Measurements from ENCODE around the gene RBPJ.

Gene RBPJ

DNA sequence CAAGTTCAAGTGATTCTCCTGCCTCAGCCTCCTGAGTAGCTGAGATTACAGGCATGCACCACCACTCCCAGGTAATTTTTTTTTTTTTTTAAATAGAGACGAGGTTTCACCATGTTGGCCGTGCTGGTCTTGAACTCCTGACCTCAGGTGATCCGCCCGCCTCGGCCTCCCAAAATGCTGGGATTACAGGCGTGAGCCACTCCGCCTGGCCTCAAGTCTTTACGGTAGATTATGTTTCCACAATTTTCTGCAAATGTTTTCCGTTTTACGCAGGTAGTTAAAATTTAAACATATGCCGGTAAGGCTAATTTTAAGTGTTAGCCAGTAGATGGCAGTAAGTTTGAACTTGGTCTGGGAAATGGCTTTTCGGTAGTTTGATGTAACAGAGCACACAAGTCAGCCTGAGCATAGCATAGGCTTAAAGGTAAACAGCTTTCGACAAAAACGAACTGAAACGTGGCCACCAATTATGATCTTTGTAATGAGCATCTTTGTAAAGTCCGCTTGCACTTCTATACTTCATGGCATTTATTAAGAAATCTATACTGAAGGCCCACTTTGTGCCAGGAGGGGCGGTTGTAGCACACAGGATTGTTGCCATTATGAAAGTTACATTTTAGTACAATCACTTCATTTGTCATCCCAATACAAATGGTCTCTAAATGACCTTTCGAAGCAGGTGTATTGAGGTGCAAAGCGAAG, 138.4 kb downstream of the RBPJ start:
- Histone ChIP-seq H3K4me1 (ENCODE audit: control insufficient read depth, insufficient read depth, low read length) (no peaks in the 10 kb centered on the region), H3K27me3 (ENCODE audit: control insufficient read depth, insufficient read depth, low read length) (no peaks in the 10 kb centered on the region), H3K9me3 (ENCODE audit: control insufficient read depth, insufficient read depth, low read length) (no peaks in the 10 kb centered on the region), H3K4me3 (ENCODE audit: low read depth, low read length) (no peak overlapping the region), H3K36me3 (ENCODE audit: control insufficient read depth, insufficient read depth, low read length) (no peaks in the 10 kb centered on the region), H3K9ac (ENCODE audit: low read depth, low read length) (no peak overlapping the region)

DNA sequence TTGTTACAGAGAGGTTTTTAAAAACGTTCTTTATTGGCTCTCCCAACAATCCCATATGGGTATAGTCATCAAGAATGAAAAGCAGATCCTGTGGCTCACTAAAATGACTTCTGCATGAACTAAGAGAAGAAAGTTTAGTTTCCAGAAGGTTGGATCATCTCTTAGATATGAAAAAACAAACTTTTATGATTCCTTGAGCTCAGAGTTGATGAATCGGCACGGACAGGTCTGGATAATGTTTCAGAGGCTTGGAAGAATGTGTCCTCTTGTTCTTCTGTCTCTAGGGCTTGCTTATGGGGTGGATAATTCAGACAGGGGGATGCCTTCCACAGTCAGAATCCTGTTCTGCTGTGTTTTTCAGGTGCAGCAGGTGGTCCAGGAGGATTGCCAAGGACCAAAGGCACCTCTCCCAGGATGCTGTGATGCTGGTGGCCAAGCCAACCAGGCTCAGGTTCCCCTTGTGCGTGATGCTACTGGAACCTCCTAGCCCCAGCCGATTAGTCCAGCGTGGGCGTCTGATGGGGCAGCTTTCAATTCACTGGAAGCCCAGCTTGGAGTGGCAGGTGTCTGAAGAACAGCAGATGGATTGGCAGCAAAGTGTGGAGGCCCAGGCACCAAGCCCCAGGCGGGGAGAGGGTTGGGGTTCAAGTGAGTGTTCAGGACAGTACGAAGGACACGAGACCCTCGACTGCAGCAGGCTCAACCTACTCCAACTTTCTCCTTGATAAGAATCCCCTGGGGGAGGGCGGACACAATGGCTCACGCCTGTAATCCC, 139.1 kb downstream of the RBPJ start:
- Histone ChIP-seq H3K9ac (ENCODE audit: low read depth, low read length) (no peak overlapping the region), H3K4me1 (ENCODE audit: control insufficient read depth, insufficient read depth, low read length) (no peaks in the 10 kb centered on the region), H3K4me3 (ENCODE audit: low read depth, low read length) (no peak overlapping the region), H3K27me3 (ENCODE audit: control insufficient read depth, insufficient read depth, low read length) (no peaks in the 10 kb centered on the region), H3K9me3 (ENCODE audit: control insufficient read depth, insufficient read depth, low read length) (no peaks in the 10 kb centered on the region), H3K36me3 (ENCODE audit: control insufficient read depth, insufficient read depth, low read length) (no peaks in the 10 kb centered on the region)

DNA sequence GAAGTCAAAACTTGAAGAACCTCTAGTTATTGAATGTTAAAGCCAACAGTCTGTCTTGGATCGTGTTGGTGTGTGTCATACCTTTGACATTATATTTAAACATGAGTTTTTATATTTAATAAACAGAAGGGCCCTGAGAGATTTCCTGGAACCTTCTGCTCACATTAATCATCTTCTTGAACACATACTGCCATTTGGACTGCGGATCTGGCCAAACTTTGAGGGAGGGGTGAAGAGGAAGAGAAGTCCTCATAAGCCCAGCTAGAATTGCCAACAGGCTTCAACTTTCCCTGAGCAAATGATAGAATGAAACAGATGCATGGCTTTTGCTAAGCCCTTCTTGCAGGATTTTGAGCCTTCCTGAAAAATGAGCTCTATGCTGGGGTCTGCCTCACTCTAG, 142.1 kb downstream of the RBPJ start:
- Histone ChIP-seq H3K4me1 (ENCODE audit: control insufficient read depth, insufficient read depth, low read length) (no peaks in the 10 kb centered on the region), H3K4me3 (ENCODE audit: low read depth, low read length) (no peak overlapping the region), H3K36me3 (ENCODE audit: control insufficient read depth, insufficient read depth, low read length) (no peaks in the 10 kb centered on the region), H3K27me3 (ENCODE audit: control insufficient read depth, insufficient read depth, low read length) (no peaks in the 10 kb centered on the region), H3K9ac (ENCODE audit: low read depth, low read length) (no peak overlapping the region), H3K9me3 (ENCODE audit: control insufficient read depth, insufficient read depth, low read length) (no peaks in the 10 kb centered on the region)

- Histone ChIP-seq H3K27me3 (ENCODE audit: control insufficient read depth, insufficient read depth, low read length) (no peaks in the 10 kb centered on the region), H3K4me1 (ENCODE audit: control insufficient read depth, insufficient read depth, low read length) (peaks cover 4% of the 10 kb centered on the region), H3K4me3 (ENCODE audit: low read depth, low read length) (no peak overlapping the region), H3K9ac (ENCODE audit: low read depth, low read length) (no peak overlapping the region), H3K9me3 (ENCODE audit: control insufficient read depth, insufficient read depth, low read length) (no peaks in the 10 kb centered on the region), H3K36me3 (ENCODE audit: control insufficient read depth, insufficient read depth, low read length) (no peaks in the 10 kb centered on the region)
Observed at GRCh38 chr4:26463386-26463785, 142.6 kb downstream of the RBPJ start.

- Histone ChIP-seq H3K4me3 (ENCODE audit: low read depth, low read length) (no peak overlapping the region), H3K9ac (ENCODE audit: low read depth, low read length) (no peak overlapping the region), H3K27me3 (ENCODE audit: control insufficient read depth, insufficient read depth, low read length) (no peaks in the 10 kb centered on the region), H3K36me3 (ENCODE audit: control insufficient read depth, insufficient read depth, low read length) (no peaks in the 10 kb centered on the region), H3K9me3 (ENCODE audit: control insufficient read depth, insufficient read depth, low read length) (no peaks in the 10 kb centered on the region), H3K4me1 (ENCODE audit: control insufficient read depth, insufficient read depth, low read length) (peaks cover 7% of the 10 kb centered on the region)
Observed at GRCh38 chr4:26464420-26465095, 143.7 kb downstream of the RBPJ start.

GRCh38 chr4:26466578-26467270, 145.9 kb downstream of the RBPJ start:
- H3K4me1 ChIP-seq (ENCODE audit: control insufficient read depth, insufficient read depth, low read length), result peaks cover 7% of the 10 kb centered on the region
- H3K9ac ChIP-seq (ENCODE audit: low read depth, low read length), result no peak overlapping the region
- no peaks in the 10 kb centered on the region for H3K9me3 ChIP-seq (ENCODE audit: control insufficient read depth, insufficient read depth, low read length)
- no peaks in the 10 kb centered on the region for H3K27me3 ChIP-seq (ENCODE audit: control insufficient read depth, insufficient read depth, low read length)
- no peak overlapping the region for H3K4me3 ChIP-seq (ENCODE audit: low read depth, low read length)
- no peaks in the 10 kb centered on the region for H3K36me3 ChIP-seq (ENCODE audit: control insufficient read depth, insufficient read depth, low read length)

- Histone ChIP-seq H3K36me3 (ENCODE audit: control insufficient read depth, insufficient read depth, low read length) (no peaks in the 10 kb centered on the region), H3K9ac (ENCODE audit: low read depth, low read length) (no peak overlapping the region), H3K9me3 (ENCODE audit: control insufficient read depth, insufficient read depth, low read length) (no peaks in the 10 kb centered on the region), H3K4me1 (ENCODE audit: control insufficient read depth, insufficient read depth, low read length) (peaks cover 7% of the 10 kb centered on the region), H3K27me3 (ENCODE audit: control insufficient read depth, insufficient read depth, low read length) (no peaks in the 10 kb centered on the region), H3K4me3 (ENCODE audit: low read depth, low read length) (no peak overlapping the region)
Observed at GRCh38 chr4:26467724-26468123, 146.9 kb downstream of the RBPJ start.

GRCh38 chr4:26468283-26468949, 147.6 kb downstream of the RBPJ start:
- Histone ChIP-seq H3K4me1 (ENCODE audit: control insufficient read depth, insufficient read depth, low read length) (peaks cover 7% of the 10 kb centered on the region), H3K9me3 (ENCODE audit: control insufficient read depth, insufficient read depth, low read length) (no peaks in the 10 kb centered on the region), H3K36me3 (ENCODE audit: control insufficient read depth, insufficient read depth, low read length) (no peaks in the 10 kb centered on the region), H3K27me3 (ENCODE audit: control insufficient read depth, insufficient read depth, low read length) (no peaks in the 10 kb centered on the region), H3K4me3 (ENCODE audit: low read depth, low read length) (no peak overlapping the region), H3K9ac (ENCODE audit: low read depth, low read length) (no peak overlapping the region)

GRCh38 chr4:26468977-26469376, 148.2 kb downstream of the RBPJ start:
- no peaks in the 10 kb centered on the region for H3K9me3 ChIP-seq (ENCODE audit: control insufficient read depth, insufficient read depth, low read length)
- H3K4me1 ChIP-seq (ENCODE audit: control insufficient read depth, insufficient read depth, low read length), result peaks cover 7% of the 10 kb centered on the region
- H3K36me3 ChIP-seq (ENCODE audit: control insufficient read depth, insufficient read depth, low read length), result no peaks in the 10 kb centered on the region
- no peak overlapping the region for H3K4me3 ChIP-seq (ENCODE audit: low read depth, low read length)
- H3K9ac ChIP-seq (ENCODE audit: low read depth, low read length), result no peak overlapping the region
- no peaks in the 10 kb centered on the region for H3K27me3 ChIP-seq (ENCODE audit: control insufficient read depth, insufficient read depth, low read length)

DNA sequence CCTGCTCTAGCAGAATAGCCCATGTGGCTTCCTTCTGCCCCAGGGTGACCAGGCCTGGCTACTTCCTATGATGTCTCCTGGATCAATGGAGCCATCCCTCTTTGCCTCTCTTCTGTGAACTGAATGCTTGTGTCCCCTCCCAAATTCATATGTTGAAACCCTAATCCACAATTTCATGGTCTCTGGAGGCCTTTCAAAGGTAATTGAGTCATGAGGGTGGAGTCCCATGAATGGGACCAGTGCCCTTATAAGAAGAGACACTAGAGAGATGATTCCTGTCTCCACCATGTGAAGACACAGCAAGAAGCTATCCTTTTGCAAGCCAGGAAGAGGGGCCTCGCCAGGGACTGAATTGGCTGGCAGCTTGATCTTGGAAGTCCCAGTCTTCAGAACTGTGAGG, 151.1 kb downstream of the RBPJ start:
- no peaks in the 10 kb centered on the region for H3K9me3 ChIP-seq (ENCODE audit: control insufficient read depth, insufficient read depth, low read length)
- H3K4me3 ChIP-seq (ENCODE audit: low read depth, low read length), result no peak overlapping the region
- peaks cover 7% of the 10 kb centered on the region for H3K4me1 ChIP-seq (ENCODE audit: control insufficient read depth, insufficient read depth, low read length)
- H3K9ac ChIP-seq (ENCODE audit: low read depth, low read length), result no peak overlapping the region
- no peaks in the 10 kb centered on the region for H3K27me3 ChIP-seq (ENCODE audit: control insufficient read depth, insufficient read depth, low read length)
- H3K36me3 ChIP-seq (ENCODE audit: control insufficient read depth, insufficient read depth, low read length), result no peaks in the 10 kb centered on the region

GRCh38 chr4:26473893-26474292, 153.1 kb downstream of the RBPJ start:
- no peak overlapping the region for H3K9ac ChIP-seq (ENCODE audit: low read depth, low read length)
- no peaks in the 10 kb centered on the region for H3K4me1 ChIP-seq (ENCODE audit: control insufficient read depth, insufficient read depth, low read length)
- no peak overlapping the region for H3K4me3 ChIP-seq (ENCODE audit: low read depth, low read length)
- H3K27me3 ChIP-seq (ENCODE audit: control insufficient read depth, insufficient read depth, low read length), result no peaks in the 10 kb centered on the region
- H3K36me3 ChIP-seq (ENCODE audit: control insufficient read depth, insufficient read depth, low read length), result no peaks in the 10 kb centered on the region
- no peaks in the 10 kb centered on the region for H3K9me3 ChIP-seq (ENCODE audit: control insufficient read depth, insufficient read depth, low read length)
